GM21825 (cell line): Measurements from ENCODE around the gene KIF21B.

Source experiments
- ATAC-seq: cut with Tn5 transposase; IDR thresholded peaks from one replicate; pipeline ENCODE4 v1.9.1; 2021; ENCODE audit warnings: mild to moderate bottlenecking, moderate library complexity; ENCODE audit not compliant: unreplicated experiment

The KIF21B gene

DNA sequence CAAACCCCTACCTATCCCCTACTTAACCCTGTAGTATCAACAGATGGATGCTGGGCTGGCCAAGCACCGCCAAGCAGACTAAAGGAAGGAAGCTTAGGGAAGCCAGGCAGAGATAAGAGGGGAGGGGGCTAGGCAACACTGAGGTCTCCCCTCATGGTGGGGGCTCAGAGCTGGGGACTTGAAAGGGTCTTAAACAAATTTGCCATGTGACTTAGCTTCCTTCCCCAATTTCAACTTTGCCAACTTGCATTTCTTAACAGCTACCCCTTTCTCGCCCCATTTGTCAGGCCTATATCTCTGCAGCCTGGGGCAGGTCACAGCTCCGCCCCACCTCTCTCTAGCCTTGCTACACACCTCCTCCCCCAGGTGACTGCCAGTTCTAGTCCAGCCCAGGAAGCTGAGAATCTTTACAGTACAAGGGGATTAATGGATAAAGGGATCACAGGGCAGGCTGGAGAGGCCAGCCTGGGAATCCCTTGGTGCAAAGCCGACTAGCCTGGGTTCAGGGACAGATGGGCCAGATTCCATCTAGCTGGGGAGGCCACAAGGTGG lies 3.4 kb downstream of the KIF21B start:
- ATAC-seq, result no peak

DNA sequence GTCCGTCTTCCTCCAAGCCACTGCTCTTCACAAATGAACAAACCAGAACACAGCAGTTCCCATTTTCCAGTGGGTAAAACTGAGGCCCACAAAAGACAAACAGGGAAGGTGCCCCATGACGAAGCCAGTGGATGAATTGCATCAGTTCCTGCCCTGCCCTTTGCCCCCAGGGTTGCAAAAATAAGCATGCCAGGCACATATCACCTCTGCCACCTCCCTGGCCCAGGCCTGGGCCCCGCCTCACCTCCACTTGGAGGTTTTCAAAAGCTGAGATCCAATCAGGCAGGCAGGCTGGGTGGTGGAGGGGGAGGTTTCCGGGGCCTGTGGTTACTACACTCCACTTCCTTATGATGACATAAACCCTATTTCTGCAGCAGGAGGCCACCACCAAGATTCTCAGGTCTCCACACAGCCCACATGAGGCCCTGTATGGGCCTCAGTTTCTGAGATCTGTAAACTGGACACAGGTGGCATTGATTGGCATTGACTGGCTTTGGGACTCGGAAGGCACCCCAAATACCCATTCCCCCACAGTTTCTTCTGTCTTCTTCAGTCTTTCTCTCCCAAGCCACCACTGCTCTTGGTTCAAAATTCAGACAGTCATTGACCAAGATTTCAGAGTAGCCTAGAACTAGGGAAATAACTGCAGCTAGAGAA lies 4.1 kb downstream of the KIF21B start:
- peak; percentile 64 for ATAC-seq

- no peak for ATAC-seq
Measured at GRCh38 chr1:201017828-201018163, 5.7 kb downstream of the KIF21B start.

GRCh38 chr1:201016943-201017827 lies 6.3 kb downstream of the KIF21B start:
- ATAC-seq, result no peak

DNA sequence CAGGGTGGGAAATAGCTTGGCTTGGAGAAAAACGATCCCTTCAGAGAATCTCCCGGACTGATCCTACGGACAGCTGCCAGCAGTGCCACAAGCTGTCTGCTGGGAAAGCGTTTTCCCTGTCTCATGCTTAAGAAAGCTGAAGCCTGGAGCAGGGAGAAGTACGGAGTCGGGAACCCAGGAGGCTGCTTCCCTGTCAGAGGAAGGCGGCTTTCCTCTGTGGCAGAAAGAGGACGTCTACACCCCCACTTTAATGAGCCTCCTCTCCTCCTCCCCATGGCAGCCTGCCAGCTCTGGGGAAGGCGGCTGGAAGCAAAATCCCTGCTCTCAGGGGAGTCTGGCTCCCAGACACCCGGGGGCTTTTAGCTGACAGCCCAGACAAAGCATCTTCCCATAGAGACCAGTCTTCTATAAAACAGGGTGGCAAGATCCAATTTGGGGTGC lies 7.3 kb downstream of the KIF21B start:
- no peak for ATAC-seq

GRCh38 chr1:201015551-201016091 lies 7.9 kb downstream of the KIF21B start:
- no peak for ATAC-seq

DNA sequence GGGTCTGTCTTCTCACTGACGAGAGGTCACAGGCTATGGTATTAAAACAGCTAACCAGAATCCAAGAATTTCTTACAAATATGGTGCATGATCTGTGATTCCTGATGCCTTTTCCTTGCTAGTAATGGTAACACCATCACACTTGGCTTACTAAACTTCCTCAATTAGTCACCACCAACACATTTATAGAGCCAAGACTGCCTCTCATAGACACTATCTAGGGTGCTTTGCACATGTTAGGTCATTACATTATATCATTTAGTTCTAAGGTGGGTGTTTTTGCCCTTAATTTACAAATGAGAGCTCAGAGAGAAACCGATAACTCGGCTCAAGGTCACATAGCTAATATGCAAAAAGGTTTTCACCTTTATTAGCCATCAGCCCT lies 8.7 kb downstream of the KIF21B start:
- no peak for ATAC-seq

DNA sequence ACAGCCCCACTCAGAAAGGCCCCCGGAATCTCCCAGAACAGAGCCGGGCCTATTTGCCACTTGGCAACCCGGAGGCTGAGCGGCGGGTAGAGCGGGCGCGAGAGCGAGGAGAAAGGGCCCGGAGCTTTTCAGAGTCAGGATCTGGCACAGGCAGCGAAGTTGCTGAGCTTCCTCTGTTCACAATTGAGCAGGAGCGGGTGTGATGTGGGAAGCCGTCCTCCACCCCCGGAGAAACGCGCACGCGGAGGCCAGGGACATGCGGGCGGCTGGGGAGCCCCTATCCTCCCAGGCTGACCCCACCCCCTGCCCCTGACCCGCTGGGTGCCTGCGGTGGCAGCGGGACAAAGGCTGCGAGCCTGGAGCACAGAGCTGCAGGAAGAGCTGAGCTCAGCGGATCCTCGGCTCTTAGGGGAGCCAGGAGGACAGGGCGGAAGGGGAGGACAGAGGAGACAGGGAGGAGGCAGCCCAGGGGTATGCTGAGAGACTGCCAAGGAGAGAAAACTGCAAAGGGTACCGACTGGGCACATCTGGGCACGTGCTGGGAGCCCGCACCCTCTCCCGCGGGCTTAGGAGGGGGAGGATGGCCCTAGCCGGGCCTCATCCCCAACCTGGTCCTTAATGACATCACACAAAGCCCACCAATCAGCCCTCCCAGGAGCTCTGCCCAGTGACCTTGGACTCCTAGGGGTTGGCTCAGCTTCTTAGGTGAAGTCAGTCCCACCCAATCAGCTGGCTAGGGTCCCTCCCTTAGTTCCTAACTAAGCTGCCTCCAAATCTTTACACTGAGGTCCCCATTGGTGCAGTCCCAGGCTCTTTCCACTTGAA lies 9.3 kb downstream of the KIF21B start:
- ATAC-seq, result no peak

GRCh38 chr1:201013031-201013485 lies 10.5 kb downstream of the KIF21B start:
- ATAC-seq, result no peak

GRCh38 chr1:201011616-201012015 lies 11.9 kb downstream of the KIF21B start:
- ATAC-seq, result no peak

GRCh38 chr1:201009962-201010645 lies 13.4 kb downstream of the KIF21B start:
- no peak for ATAC-seq

- no peak for ATAC-seq
Measured at GRCh38 chr1:201008666-201009360, 14.7 kb downstream of the KIF21B start.

DNA sequence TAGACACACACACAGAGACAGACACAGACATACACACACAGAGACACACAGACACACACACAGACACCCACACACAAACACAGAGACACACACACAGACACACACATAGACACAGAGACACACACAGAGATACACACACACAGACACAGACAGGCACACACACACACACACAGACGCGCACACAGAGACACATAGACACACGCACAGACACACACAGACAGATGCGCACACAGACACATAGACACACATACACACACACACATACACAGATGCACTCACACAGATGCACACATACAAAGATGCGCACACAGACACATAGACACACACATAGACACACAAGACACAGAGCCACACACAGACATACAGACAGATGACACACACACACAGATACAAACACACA lies 16.0 kb downstream of the KIF21B start:
- ATAC-seq, result no peak

- no peak for ATAC-seq
Measured at GRCh38 chr1:201006450-201006849, 17.1 kb downstream of the KIF21B start.

DNA sequence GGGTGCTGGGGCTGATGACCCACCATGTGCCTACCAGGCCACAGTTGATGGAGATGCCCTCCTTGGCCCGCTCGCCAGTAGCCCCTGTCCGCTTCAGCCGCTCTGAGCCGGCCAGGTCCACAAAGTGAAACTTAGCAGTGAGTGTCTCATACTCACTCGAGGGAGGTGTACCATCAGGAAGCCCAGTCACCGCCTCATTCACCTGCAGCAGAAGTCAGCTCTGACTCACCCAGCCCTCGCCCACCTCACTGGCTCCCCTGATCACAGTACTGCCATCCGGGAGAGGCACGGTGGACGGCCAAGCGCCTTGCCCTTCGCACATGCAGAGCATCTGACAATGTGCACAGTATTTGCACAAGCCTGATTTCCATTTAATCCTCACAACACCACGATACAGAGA lies 18.8 kb downstream of the KIF21B start:
- no peak for ATAC-seq

GRCh38 chr1:201004154-201004553 lies 19.4 kb downstream of the KIF21B start:
- ATAC-seq, result no peak

GRCh38 chr1:201002510-201002909 lies 21.0 kb downstream of the KIF21B start:
- no peak for ATAC-seq

DNA sequence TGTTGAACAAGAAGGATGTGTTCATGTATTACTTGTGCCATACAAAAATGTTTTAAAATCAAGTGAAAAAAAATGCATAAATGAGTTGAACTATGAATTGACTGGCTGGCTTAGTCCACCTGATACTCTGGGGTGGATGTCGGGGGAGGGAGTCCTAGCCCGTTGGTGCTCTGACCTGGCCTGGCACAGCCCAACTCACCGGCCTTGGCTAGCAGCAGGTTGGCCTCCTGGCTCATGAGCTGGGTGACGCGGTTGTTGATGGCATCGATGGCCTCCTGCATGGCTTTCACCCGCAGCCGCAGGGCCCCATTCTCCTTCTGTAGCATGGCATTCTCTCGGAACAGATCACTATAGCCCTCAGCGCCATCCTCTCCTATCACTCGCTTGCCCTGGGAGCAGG lies 21.6 kb downstream of the KIF21B start:
- no peak for ATAC-seq

- no peak for ATAC-seq
Measured at GRCh38 chr1:201000391-201000790, 23.1 kb downstream of the KIF21B start.

DNA sequence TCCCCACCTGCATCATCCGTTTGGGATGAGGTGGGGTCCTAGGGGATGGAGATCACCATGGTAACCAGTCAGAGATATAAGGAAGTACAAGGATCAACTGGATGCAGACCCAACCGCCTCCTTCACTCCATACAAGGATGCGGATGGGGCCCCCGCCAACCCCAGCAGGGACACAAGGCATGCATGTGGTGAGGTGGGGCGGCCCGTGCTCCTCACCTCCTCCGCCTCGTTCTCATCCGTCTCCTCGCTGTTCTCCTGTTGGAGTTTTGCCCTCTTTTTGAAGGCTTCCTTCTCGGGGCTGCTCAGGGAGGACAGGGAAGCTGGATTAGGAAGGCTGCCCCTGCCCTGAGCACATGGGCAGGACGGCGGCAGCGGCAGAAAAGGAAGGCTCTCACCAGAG lies 23.8 kb downstream of the KIF21B start:
- ATAC-seq, result no peak
